Transverse colon (tissue), 4 donors: ENCODE measurements around the gene EHMT2. TPM values are rescaled to one million over a fixed set of nuclear protein-coding genes. Genes with fewer than 3 reads are reported as not detected.
"Not testable (repeated sequence)": the region's sequence is repeated elsewhere in the genome, so short reads cannot be mapped to it uniquely, and the experiment has no call there.

Source experiments
- DNase-seq: peaks from one replicate; pipeline ENCODE4 v3.0.0-alpha.2; 2019
- H3K27ac ChIP-seq, 4 donors: fragments of 200-600 bp; sonication (generic); 2 replicates each; pipeline ENCODE4 v1.5.1; 2016 to 2018; ENCODE audit warnings: inconsistent platforms in 4 of 4
- H3K27me3 ChIP-seq: fragments of 200-600 bp; sonication (generic); 2 replicates; pipeline ENCODE4 v1.5.1; 2017; ENCODE audit warnings: inconsistent platforms
- H3K36me3 ChIP-seq, 4 donors: fragments of 200-600 bp; sonication (generic); 2 replicates each; pipeline ENCODE4 v1.5.1; 2017 to 2019; ENCODE audit warnings: inconsistent platforms in 4 of 4
- H3K4me1 ChIP-seq, 4 donors: fragments of 200-600 bp; sonication (generic); 2 replicates each; pipeline ENCODE4 v1.5.1; 2017 to 2020; ENCODE audit warnings: inconsistent platforms in 4 of 4
- H3K4me3 ChIP-seq, 4 donors: fragments of 200-600 bp; sonication (generic); 1 replicate in 1 of 4; 2 replicates in 3 of 4; pipeline versions ENCODE4 v1.5.1 to v1.6.1; 2017 to 2019; ENCODE audit warnings: inconsistent platforms in 4 of 4
- H3K9me3 ChIP-seq, 2 donors: fragments of 200-600 bp; sonication (generic); 2 replicates each; pipeline ENCODE4 v1.5.1; 2017 to 2019; ENCODE audit warnings: inconsistent platforms in 2 of 2
- EP300 ChIP-seq: sonication (generic); formaldehyde crosslinking; IDR thresholded peaks from one replicate; pipeline ENCODE4 v1.6.1; 2017; ENCODE audit warnings: antibody characterized with exemption, low read depth
- POLR2A ChIP-seq: fragments of 450-650 bp; IDR thresholded peaks from one replicate; pipeline ENCODE4 v1.6.1; 2016; ENCODE audit warnings: antibody characterized with exemption, mild to moderate bottlenecking, moderate library complexity
- POLR2AphosphoS5 ChIP-seq, 3 donors: sonication (generic); formaldehyde crosslinking; IDR thresholded peaks; one replicate each; pipeline ENCODE4 v1.6.1; 2016; ENCODE audit warnings: antibody characterized with exemption in 3 of 3
- WGBS, 2 donors: methylation state at CpG; one replicate each; pipeline ENCODE4 v1.1.5; 2018; ENCODE audit warnings: low coverage in 1 of 2; 5-methylcytosine and 5-hydroxymethylcytosine counted together
- in situ Hi-C, 4 donors: fragments of 200-750 bp; cut with MboI; loops; one replicate each; pipeline versions ENCODE4 v1.15.0 to v1.15.1; 2017; ENCODE audit warnings: low sequenced_read_pairs in 3 of 4, low pct_ligation_motif_present in 1 of 4, low pct_unique_long_range_greater_than_20kb in 1 of 4
- intact Hi-C: fragments of 100-400 bp; cut with DNase I; formaldehyde crosslinking; loops from one replicate; pipeline ENCODE4 v1.15.1; 2023; ENCODE audit warnings: low total_unique reads
- total RNA-seq, 4 donors: library from RNA; depleted of rRNA; stranded (reverse); fragments of >200 nt; gene quantifications; one replicate each; pipeline ENCODE4 v1.1.0, GENCODE V29; 2016
- TF ChIP-seq, protein P1 (sequence below), 5 experiments: fragments of 200-600 bp in 3 of 5; fragments of 450-650 bp in 2 of 5; sonication (generic) in 3 of 5; IDR thresholded peaks; 1 replicate in 2 of 5; 2 replicates in 3 of 5; pipeline ENCODE4 v1.5.1; 2016 to 2017; ENCODE audit warnings: antibody characterized with exemption in 5 of 5, inconsistent platforms in 3 of 5, mild to moderate bottlenecking in 2 of 5, moderate library complexity in 1 of 5

The EHMT2 gene
- total RNA-seq, 4 donors from 2014 or later, result 25.9 to 33.3 (median 27.9) TPM

- DNase-seq, result no peak
- H3K27me3 ChIP-seq, result no peaks in the 10 kb centered on the region
- H3K9me3 ChIP-seq, result no peaks in the 10 kb centered on the region
- 79 to 83% methylated on average over 2 to 9 of the region's 9 CpGs for WGBS, 2 donors
- intact Hi-C loops (no loop called here), in situ Hi-C loops (no loop called here)
- H3K27ac ChIP-seq, result no peak overlapping the region
- TF ChIP-seq POLR2AphosphoS5 (IDR thresholded peaks at IDR 0.05) (no peak), EP300 (no peak), POLR2A (no peak)
- TF ChIP-seq, protein P1, sequence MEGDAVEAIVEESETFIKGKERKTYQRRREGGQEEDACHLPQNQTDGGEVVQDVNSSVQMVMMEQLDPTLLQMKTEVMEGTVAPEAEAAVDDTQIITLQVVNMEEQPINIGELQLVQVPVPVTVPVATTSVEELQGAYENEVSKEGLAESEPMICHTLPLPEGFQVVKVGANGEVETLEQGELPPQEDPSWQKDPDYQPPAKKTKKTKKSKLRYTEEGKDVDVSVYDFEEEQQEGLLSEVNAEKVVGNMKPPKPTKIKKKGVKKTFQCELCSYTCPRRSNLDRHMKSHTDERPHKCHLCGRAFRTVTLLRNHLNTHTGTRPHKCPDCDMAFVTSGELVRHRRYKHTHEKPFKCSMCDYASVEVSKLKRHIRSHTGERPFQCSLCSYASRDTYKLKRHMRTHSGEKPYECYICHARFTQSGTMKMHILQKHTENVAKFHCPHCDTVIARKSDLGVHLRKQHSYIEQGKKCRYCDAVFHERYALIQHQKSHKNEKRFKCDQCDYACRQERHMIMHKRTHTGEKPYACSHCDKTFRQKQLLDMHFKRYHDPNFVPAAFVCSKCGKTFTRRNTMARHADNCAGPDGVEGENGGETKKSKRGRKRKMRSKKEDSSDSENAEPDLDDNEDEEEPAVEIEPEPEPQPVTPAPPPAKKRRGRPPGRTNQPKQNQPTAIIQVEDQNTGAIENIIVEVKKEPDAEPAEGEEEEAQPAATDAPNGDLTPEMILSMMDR (IDR thresholded peaks at IDR 0.05), result no peak
- H3K36me3 ChIP-seq, result no peaks in the 10 kb centered on the region
- no peaks in the 10 kb centered on the region for H3K4me1 ChIP-seq
- H3K4me3 ChIP-seq, result no peak overlapping the region
Observed at GRCh38 chr6:31935823-31936222, 38.3 kb upstream of the EHMT2 start.

DNA sequence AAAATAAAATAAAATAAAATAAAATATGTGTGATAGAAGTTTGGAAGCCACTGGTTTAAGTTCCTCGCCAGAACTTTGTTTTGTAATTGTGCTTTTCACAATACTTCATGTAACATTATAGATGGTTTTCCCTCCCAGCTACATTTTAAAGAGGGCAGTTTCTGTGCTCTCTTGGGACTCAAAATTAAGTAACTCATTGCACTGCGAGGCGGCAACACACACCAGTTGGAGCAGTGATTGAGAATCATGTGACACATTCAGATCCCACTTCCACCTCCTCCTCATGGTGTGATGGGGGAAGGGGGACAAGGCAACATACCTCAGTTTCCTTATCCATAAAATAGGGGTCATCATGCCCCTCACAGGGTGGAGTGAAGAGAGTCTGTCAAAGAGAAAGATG lies 37.5 kb upstream of the EHMT2 start:
- intact Hi-C loops, result no loop called here
- Histone ChIP-seq H3K4me1 (no peaks in the 10 kb centered on the region), H3K27me3 (no peaks in the 10 kb centered on the region), H3K27ac (no peak overlapping the region), H3K4me3 (no peak overlapping the region), H3K9me3 (no peaks in the 10 kb centered on the region), H3K36me3 (no peaks in the 10 kb centered on the region)
- WGBS, 2 donors, result 73 to 81% methylated on average over 3 of the region's 3 CpGs
- in situ Hi-C loops, result no loop called here
- TF ChIP-seq POLR2A (no peak), EP300 (no peak), POLR2AphosphoS5 (IDR thresholded peaks at IDR 0.05) (no peak)
- TF ChIP-seq, protein P1 (IDR thresholded peaks at IDR 0.05), result no peak
- DNase-seq, result no peak

DNA sequence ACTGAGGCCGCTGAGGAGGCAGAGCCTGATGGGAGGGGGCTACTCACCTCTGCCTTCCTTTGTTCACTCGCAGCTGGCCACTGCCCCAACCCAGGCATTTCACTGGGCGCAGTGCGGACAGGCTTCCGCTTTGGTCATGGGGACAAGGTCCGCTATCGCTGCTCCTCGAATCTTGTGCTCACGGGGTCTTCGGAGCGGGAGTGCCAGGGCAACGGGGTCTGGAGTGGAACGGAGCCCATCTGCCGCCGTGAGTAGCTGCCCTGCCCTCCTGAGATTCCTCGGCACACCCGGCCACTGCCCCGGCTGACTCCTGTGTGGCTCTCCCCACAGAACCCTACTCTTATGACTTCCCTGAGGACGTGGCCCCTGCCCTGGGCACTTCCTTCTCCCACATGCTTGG lies 36.0 kb upstream of the EHMT2 start:
- TF ChIP-seq POLR2A (no peak), EP300 (no peak), POLR2AphosphoS5 (IDR thresholded peaks at IDR 0.05) (no peak)
- TF ChIP-seq, protein P1 (IDR thresholded peaks at IDR 0.05), result no peak
- WGBS, 2 donors, result 88% methylated on average over 19 of the region's 19 CpGs; no CpG with 5 or more reads in 1 of the 2 donors

GRCh38 chr6:31932137-31932536 lies 34.6 kb upstream of the EHMT2 start:
- intact Hi-C loops, H3K9me3 ChIP-seq, DNase-seq, H3K4me3 ChIP-seq, H3K27ac ChIP-seq, in situ Hi-C loops, H3K36me3 ChIP-seq, H3K27me3 ChIP-seq, H3K4me1 ChIP-seq: not testable (repeated sequence)
- 97% methylated on average over 17 of the region's 32 CpGs; no CpG with 5 or more reads in 1 of the 2 donors for WGBS, 2 donors

More for the DNA sequence above, 36.0 kb upstream of the EHMT2 start:
- no peak overlapping the region for H3K27ac ChIP-seq
- no peaks in the 10 kb centered on the region for H3K36me3 ChIP-seq
- H3K27me3 ChIP-seq, result no peaks in the 10 kb centered on the region
- H3K4me1 ChIP-seq, result no peaks in the 10 kb centered on the region
- H3K4me3 ChIP-seq, result no peak overlapping the region
- in situ Hi-C loops, result no loop called here
- H3K9me3 ChIP-seq, result no peaks in the 10 kb centered on the region
- intact Hi-C loops, result no loop called here
- DNase-seq, result no peak

DNA sequence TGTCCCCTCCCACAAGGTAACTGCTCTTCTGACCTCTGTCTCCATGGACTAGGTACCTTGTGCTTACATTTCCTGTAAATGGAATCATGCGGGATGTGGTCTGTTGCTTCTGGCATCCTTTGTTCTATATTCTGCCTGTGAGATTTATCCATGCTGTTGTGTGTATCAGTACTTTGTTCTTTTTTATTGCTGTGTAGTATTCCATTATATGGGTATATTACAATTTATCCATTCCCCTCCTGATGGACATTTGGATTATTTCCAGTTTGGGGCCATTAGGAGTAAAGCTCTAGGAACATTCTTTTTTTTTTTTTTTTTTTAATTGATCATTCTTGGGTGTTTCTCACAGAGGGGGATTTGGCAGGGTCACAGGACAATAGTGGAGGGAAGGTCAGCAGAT lies 33.5 kb upstream of the EHMT2 start:
- no peaks in the 10 kb centered on the region for H3K27me3 ChIP-seq
- 89 to 100% methylated on average over 1 of the region's 1 CpG for WGBS, 2 donors
- TF ChIP-seq POLR2A (no peak), EP300 (no peak), POLR2AphosphoS5 (IDR thresholded peaks at IDR 0.05) (no peak)
- TF ChIP-seq, protein P1 (IDR thresholded peaks at IDR 0.05), result no peak
- intact Hi-C loops, result no loop called here
- H3K9me3 ChIP-seq, result no peaks in the 10 kb centered on the region
- no peak overlapping the region for H3K4me3 ChIP-seq
- DNase-seq, result no peak
- H3K36me3 ChIP-seq, result no peaks in the 10 kb centered on the region
- in situ Hi-C loops, result no loop called here
- H3K27ac ChIP-seq, result no peak overlapping the region
- H3K4me1 ChIP-seq, result no peaks in the 10 kb centered on the region
